BJ (cell line): ENCODE measurements around the gene RPS21. TPM values are rescaled to one million over a fixed set of nuclear protein-coding genes. Genes with fewer than 3 reads are reported as not detected.

Experiments used
- CTCF ChIA-PET: fragments of 350-600 bp; formaldehyde crosslinking; extraction: SDS; loops from one replicate; lab custom pipeline; 2021; ENCODE audit warnings: antibody characterized with exemption, inconsistent platforms; lab: Yijun Ruan, JAX
- POLR2A ChIA-PET: fragments of 300-600 bp; sonication (Branson Sonifier 250); formaldehyde crosslinking; extraction: SDS; loops from one replicate; lab custom pipeline; 2021; ENCODE audit warnings: antibody characterized with exemption; lab: Charles Lee
- DNase-seq: peaks from one replicate; pipeline ENCODE4 v3.0.0-alpha.2; 2011; ENCODE audit warnings: low read depth
- H3K27me3 ChIP-seq: 2 replicates; pipeline ENCODE4 v1.6.0; 2011; ENCODE audit warnings: low read length; ENCODE audit not compliant: control insufficient read depth, insufficient read depth
- H3K36me3 ChIP-seq: 2 replicates; pipeline ENCODE4 v1.5.1; 2011; ENCODE audit warnings: low read length; ENCODE audit not compliant: control insufficient read depth, insufficient read depth
- H3K4me3 ChIP-seq: 2 replicates; pipeline ENCODE4 v1.5.1; 2011; ENCODE audit warnings: low read depth, mild to moderate bottlenecking, control low read depth, low read length
- CTCF ChIP-seq: IDR thresholded peaks from 2 replicates; pipeline ENCODE4 v1.5.1; 2011; ENCODE audit warnings: low read depth, mild to moderate bottlenecking, control low read depth, inconsistent platforms, low read length, moderate library complexity; ENCODE audit not compliant: insufficient read depth
- polyA plus RNA-seq: library from polyadenylated mRNA; depleted of rRNA; stranded (reverse); fragments of >200 nt; gene quantifications from 2 replicates; pipeline ENCODE4 v1.2.3, GENCODE V29; 2011

RPS21 gene
- polyA plus RNA-seq, 1 experiment = 3,818 TPM

GRCh38 chr20:62367136-62367632 is 19.7 kb upstream of the RPS21 start, which contains the start of gene LAMA5:
Gene LAMA5 (minus strand): TSS chr20:62367312. CDS start chr20:62367245, 67 bp downstream.
- H3K27me3 ChIP-seq = peaks cover 3% of the 10 kb centered on the region; the same call in 1 of the 2 replicates
- CTCF ChIA-PET = interaction anchor here (0.6 to 5.8 kb wide), 3 partner anchors 9 to 63 kb away, joined by 3 to 55 read pairs (median 3); partner anchors contain the start of gene ADRM1
- H3K36me3 ChIP-seq = no peaks in the 10 kb centered on the region
- no peak for DNase-seq
- POLR2A ChIA-PET = interaction anchor here (0.6 kb wide), 1 partner anchor 24 kb away, joined by 3 read pairs; no protein-coding TSS in a partner anchor
- TF ChIP-seq CTCF = no peak
- peak within 1 kb of the TSS; percentile 57 for H3K4me3 ChIP-seq

- H3K27me3 ChIP-seq = peaks cover 3% of the 10 kb centered on the region; the same call in 1 of the 2 replicates
- ChIA-PET POLR2A (interaction anchor here (0.6 kb wide), 1 partner anchor 23 kb away, joined by 3 read pairs; no protein-coding TSS in a partner anchor), CTCF (interaction anchor here (0.6 to 5.8 kb wide), 11 partner anchors 8 to 83 kb away, joined by 3 to 55 read pairs (median 5); partner anchors contain the start of gene ADRM1)
- TF ChIP-seq CTCF = no peak
- DNase-seq = no peak
- no peaks in the 10 kb centered on the region for H3K36me3 ChIP-seq
- peak overlapping the region; percentile 23; the same call in 1 of the 2 replicates for H3K4me3 ChIP-seq
Measured at GRCh38 chr20:62367633-62368391, 19.1 kb upstream of the RPS21 start.

GRCh38 chr20:62368392-62368975 is 18.4 kb upstream of the RPS21 start:
- POLR2A ChIA-PET = interaction anchor here (0.6 kb wide), 1 partner anchor 18 kb away, joined by 3 read pairs; no protein-coding TSS in a partner anchor
- DNase-seq = no peak
- no peak overlapping the region for H3K4me3 ChIP-seq
- no peaks in the 10 kb centered on the region for H3K36me3 ChIP-seq
- peaks cover 3% of the 10 kb centered on the region; the same call in 1 of the 2 replicates for H3K27me3 ChIP-seq
- CTCF ChIA-PET = interaction anchor here (0.6 to 5.8 kb wide), 11 partner anchors 9 to 83 kb away, joined by 3 to 55 read pairs (median 5); partner anchors contain the start of gene ADRM1
- no peak for TF ChIP-seq CTCF

GRCh38 chr20:62368976-62369814 is 17.7 kb upstream of the RPS21 start:
- H3K27me3 ChIP-seq = peaks cover 3% of the 10 kb centered on the region; the same call in 1 of the 2 replicates
- DNase-seq = no peak
- CTCF ChIA-PET = interaction anchor here (0.6 to 5.8 kb wide), 12 partner anchors 8 to 84 kb away, joined by 3 to 55 read pairs (median 5); partner anchors contain the start of gene ADRM1
- TF ChIP-seq CTCF = peak; percentile 56
- H3K4me3 ChIP-seq = no peak overlapping the region
- POLR2A ChIA-PET = interaction anchor here (0.6 kb wide), 1 partner anchor 17 kb away, joined by 3 read pairs; no protein-coding TSS in a partner anchor
- no peaks in the 10 kb centered on the region for H3K36me3 ChIP-seq
